ENCODE measurements around the gene PSMG2.
"Not testable (repeated sequence)": the region's sequence is repeated elsewhere in the genome, so short reads cannot be mapped to it uniquely, and the experiment has no call there.

Gene PSMG2

DNA sequence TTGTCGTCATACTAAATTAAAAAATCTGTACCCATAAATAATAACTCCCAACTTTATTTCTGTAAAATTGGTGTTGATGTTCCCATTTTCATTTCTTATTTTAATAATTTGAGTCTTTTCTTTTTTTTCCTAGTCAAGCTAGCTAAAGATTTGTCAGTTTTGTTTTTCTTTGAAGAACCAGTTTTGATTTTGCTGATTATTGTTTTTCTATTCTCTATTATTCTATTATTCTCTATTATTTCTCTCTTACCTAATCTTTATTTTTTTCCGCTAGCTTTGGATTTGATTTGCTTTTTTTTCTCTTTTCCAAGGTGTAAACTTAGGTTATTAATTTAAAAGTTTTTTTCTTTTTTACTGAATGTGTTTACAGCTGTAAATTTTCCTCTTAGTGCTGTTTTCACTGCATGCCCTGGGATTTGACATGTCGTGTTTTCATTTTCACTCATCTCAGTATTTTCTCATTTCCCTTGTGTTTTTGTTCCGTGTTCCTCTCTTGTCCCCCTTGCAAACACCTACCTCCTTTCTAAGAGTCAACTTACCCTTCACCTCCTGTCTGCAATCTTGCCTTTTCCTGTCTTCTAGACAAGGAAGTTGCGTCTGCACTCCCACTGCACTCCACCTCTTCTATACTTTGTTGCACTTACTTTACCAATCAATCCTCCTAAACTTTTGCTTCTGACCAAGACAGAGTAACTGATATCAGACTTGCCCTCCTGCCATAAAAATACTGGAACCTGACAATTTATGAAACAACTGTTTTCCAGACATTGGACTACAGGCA is 18.8 kb downstream of the PSMG2 start:
- no peak for DNase-seq (ENCODE audit: low read depth, low spot score)
- no peak overlapping the region for H3K27ac ChIP-seq

DNA sequence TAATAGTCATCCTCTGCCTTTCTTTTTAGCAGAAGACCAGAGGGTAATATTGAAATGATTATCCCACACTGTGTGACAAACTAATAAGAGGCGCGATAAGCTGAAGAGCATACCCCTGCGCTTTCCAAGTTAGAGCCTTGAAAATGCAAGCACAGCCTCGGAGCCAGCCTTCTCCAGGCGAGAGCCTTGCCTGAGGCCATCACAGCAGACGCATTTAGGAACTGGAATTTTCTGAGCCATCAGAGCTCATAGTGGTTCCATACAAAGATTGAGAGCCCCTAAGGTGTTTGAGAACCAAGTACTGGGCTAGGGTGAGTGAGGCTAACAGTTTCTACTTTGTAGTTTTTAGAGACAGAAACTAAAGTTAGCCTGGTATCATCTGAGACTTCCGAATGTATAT is 19.9 kb downstream of the PSMG2 start:
- DNase-seq (ENCODE audit: low read depth, low spot score) = no peak
- H3K27ac ChIP-seq = no peak overlapping the region

DNA sequence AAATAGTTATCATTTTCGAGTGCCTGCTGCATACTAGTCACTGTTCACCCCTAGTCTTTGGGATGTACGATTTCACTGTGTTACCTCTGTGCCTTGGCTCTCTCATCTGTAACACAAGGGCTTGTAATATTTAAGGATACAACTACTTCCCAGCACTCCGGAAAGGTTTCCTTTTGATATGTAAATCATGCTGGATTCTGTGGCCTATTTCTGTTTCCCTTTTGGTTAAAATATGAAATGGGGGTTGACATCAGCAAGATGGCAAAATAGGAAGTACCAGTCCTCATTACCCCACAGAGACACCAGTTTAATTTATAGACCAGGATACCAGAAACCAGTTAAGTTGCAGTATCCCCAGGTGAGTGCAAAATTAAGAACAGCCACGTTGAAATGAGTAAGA is 23.5 kb downstream of the PSMG2 start:
- H3K27ac ChIP-seq = no peak overlapping the region
- DNase-seq (ENCODE audit: low read depth, low spot score) = no peak

DNA sequence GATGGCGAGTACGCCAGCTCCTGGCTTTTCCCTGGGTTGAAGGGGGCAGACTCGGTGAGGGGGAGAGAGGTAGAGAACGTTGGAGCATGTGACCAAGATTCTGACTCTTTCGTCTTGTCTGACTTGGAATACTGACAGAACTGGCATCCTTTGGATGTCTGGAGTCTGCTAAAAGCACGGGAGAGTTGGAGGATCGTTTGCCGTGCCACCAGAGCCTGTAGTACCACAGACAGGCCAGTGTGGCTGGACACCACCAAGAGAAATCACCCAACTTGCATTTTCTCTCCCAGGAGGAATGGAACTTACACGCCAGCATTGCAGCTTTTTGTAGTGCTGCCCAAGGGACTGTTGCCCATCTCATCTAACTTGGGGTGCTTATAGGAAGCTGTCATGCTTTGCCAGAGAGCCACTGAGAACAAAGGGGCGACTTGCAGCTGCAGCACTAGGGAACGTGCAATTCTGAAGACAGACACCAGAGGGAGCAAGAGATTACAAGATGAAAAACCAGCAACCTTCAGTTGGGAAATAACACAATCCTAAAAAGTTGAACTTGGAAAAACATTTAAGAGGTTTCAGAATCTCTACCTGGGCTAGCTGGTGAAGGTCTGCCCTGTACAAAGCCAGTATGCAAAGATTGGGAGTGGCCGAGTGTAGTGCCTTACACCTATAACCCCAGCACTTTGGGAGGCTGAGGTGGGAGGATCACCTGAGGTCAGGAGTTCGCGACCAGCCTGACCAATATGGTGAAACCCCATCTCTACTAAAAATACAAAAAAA is 24.1 kb downstream of the PSMG2 start:
- DNase-seq (ENCODE audit: low read depth, low spot score) = no peak
- H3K27ac ChIP-seq = no peak overlapping the region

- DNase-seq (ENCODE audit: low read depth, low spot score) = no peak
- no peak overlapping the region for H3K27ac ChIP-seq
Measured at GRCh38 chr18:12737243-12737902, 34.5 kb downstream of the PSMG2 start.

DNA sequence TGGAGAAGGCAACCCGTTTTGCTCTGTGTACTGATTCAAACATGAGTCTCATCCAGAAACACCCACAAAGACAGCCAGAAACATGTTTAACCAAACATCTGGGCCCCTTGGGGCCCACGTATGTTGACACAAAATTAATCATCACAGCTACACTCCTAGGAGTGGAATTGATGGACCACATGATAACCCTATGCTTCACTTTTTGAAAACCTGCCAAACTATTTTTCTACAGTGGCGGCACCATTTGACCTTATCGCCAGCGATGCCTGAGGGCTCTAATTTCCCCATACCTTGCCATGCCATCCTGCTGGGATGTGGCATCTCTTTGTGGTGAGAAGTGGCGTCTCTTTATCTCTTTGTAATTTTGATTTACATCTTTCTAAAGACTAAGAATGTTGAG is 38.5 kb downstream of the PSMG2 start:
- DNase-seq (ENCODE audit: low read depth, low spot score) = peak; percentile 93
- peak overlapping the region; percentile 92 for H3K27ac ChIP-seq

- peak overlapping the region; percentile 92 for H3K27ac ChIP-seq
- peak; percentile 73 for DNase-seq (ENCODE audit: low read depth, low spot score)
Measured at GRCh38 chr18:12742453-12742852, 39.6 kb downstream of the PSMG2 start.

- no peak for DNase-seq (ENCODE audit: low read depth, low spot score)
- H3K27ac ChIP-seq = no peak overlapping the region
Measured at GRCh38 chr18:12744103-12744502, 41.3 kb downstream of the PSMG2 start.

GRCh38 chr18:12745095-12745795 is 42.4 kb downstream of the PSMG2 start:
- DNase-seq (ENCODE audit: low read depth, low spot score) = no peak
- no peak overlapping the region for H3K27ac ChIP-seq

DNA sequence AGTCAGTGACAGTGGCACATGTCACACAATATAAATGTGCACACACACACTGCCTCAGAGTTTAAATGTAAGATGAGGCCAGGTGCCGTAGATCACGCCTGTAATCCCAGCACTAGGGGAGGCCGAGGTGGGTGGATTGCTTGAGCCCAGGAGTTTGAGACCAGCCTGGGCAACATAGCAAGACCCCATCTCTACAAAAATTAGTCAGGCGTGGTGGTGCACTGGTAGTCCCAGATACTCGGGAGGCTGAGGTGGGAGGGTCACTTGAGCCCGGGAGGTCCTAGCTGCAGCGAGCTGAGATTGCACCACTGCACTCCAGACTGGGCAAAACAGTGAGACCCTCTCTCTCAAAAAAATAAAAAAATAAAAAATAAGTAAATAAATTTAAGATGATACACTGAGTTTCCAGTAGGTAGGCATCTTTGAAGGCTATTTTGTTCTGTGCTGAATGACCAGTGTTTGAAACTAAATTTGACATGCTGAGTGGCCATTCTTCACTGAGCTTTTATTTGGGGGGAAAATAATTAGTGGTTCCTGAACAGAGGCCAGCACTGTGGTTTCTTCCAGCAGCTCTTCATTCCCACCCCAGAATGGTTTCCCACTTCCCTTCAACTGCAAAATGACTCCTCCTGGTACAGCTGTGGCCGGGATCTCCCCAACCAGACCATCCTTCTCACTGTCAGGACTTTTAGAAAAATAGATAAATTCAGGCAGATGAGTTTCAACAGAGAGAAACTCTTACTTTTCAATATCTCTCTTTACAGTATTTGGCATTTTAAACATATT is 44.9 kb downstream of the PSMG2 start:
- H3K27ac ChIP-seq = no peak overlapping the region
- DNase-seq (ENCODE audit: low read depth, low spot score) = no peak

GRCh38 chr18:12748671-12749070 is 45.8 kb downstream of the PSMG2 start:
- no peak overlapping the region for H3K27ac ChIP-seq
- DNase-seq (ENCODE audit: low read depth, low spot score) = no peak

DNA sequence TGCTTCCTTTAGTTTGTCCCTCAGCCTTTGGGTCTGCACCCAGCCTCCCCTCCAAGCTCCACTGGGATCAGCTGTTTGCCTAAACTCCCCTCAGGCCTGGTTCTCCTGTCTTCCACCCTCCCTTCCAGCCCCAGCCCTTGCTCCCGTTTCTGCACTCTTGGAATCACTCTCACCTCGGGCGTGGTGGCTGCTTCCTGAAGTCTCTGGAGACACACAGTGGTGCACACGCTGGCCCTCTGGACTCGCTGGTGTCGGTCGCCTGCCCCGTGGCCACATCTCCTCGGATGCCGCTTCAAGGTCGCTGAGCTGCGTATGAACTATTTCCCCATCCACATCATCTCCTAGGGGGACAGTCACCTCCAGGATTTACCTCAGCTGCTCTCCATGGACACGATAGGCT is 46.3 kb downstream of the PSMG2 start:
- H3K27ac ChIP-seq = no peak overlapping the region
- no peak for DNase-seq (ENCODE audit: low read depth, low spot score)

GRCh38 chr18:12750076-12750714 is 47.4 kb downstream of the PSMG2 start:
- H3K27ac ChIP-seq = no peak overlapping the region
- no peak for DNase-seq (ENCODE audit: low read depth, low spot score)

GRCh38 chr18:12750715-12751502 is 48.1 kb downstream of the PSMG2 start:
- no peak for DNase-seq (ENCODE audit: low read depth, low spot score)
- H3K27ac ChIP-seq = no peak overlapping the region

- DNase-seq (ENCODE audit: low read depth, low spot score) = no peak
- H3K27ac ChIP-seq = no peak overlapping the region
Measured at GRCh38 chr18:12751503-12751884, 48.7 kb downstream of the PSMG2 start.

DNA sequence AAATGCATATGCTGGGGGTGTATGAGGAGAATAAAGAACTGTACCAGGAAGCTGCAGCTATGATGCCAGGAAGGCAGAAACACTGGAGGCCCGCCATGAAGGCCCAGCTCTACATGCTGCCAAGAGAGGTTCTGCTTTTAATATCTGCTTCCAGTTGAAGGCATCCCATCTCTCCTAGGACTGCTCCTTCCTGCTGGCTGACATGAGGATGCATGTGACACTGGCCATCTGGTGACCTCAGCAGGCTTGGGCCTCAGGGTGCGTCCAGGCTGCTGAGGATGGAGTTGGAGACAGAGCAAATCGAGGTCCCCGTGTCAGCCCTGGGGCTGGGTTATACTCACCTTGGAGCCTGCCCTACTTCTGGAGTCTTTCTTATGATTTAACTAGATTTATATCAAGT is 49.0 kb downstream of the PSMG2 start:
- no peak for DNase-seq (ENCODE audit: low read depth, low spot score)
- H3K27ac ChIP-seq = no peak overlapping the region

DNA sequence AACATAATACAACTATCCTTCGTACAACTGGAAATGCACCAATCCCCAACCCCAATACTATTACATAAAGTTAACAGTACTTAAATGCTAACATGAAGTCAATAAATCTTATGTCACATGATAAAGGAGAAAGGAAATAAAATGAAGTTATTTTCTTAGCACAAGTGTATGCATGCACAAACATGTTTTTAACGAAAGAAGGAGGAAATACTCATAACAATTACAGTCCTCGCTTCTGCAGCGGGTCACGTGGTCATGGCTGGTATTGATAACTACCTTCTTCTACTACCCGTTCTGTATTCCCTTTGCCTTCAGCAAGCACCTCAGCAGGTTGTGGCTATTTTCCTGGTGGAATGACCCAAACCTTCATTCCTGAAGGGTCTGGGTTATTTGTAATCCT is 51.7 kb downstream of the PSMG2 start:
- DNase-seq (ENCODE audit: low read depth, low spot score) = no peak
- H3K27ac ChIP-seq = no peak overlapping the region

DNA sequence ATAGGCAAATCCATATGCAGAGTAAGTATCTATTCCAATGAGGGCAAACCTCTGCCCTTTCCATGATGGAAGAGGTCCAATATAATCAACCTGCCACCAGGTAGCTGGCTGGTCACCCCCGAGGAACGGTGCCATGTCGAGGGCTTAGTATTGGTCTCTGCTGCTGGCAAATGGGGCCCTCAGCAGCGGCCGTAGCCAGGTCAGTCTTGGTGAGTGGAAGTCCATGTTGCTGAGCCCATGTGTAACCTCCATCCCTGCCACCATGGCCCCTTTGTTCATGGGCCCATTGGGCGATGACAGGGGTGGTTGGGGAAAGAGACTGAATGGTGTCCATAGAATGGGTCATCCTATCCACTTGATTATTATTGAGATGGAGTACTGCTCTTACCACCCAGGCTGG is 52.8 kb downstream of the PSMG2 start:
- not testable (repeated sequence) for H3K27ac ChIP-seq; DNase-seq (ENCODE audit: low read depth, low spot score)

Measured in epithelial cell of prostate (primary cell).